GM12874 (cell line): Measurements from ENCODE around the gene TNS2.

Source experiments
- CTCF ChIP-seq: IDR thresholded peaks from 2 replicates; pipeline ENCODE4 v1.5.1; 2011; ENCODE audit warnings: low read depth, mild to moderate bottlenecking, control low read depth, low read length, moderate library complexity; ENCODE audit not compliant: insufficient read depth

TNS2 gene

GRCh38 chr12:53051881-53052412 is 2.1 kb downstream of the TNS2 start:
- TF ChIP-seq CTCF: no peak

- TF ChIP-seq CTCF: no peak
Measured at GRCh38 chr12:53052419-53053217, 2.8 kb downstream of the TNS2 start.

GRCh38 chr12:53053218-53054111 is 3.6 kb downstream of the TNS2 start:
- TF ChIP-seq CTCF: peak; percentile 70; the same call in 1 of the 2 replicates

GRCh38 chr12:53054112-53054878 is 4.4 kb downstream of the TNS2 start:
- no peak for TF ChIP-seq CTCF

GRCh38 chr12:53055471-53056266 is 5.8 kb downstream of the TNS2 start:
- TF ChIP-seq CTCF: no peak

- no peak for TF ChIP-seq CTCF
Measured at GRCh38 chr12:53056296-53056695, 6.4 kb downstream of the TNS2 start.
